Liver (tissue), 9 donors: Measurements from ENCODE around the gene HEPACAM2. TPM values are rescaled to one million over a fixed set of nuclear protein-coding genes. Genes with fewer than 3 reads are reported as not detected.

ENCODE experiments used
- DNase-seq: peaks from one replicate; pipeline ENCODE4 v3.0.0-alpha.2; 2017; ENCODE audit warnings: low spot score
- H3K27ac ChIP-seq, 2 donors: one replicate each; pipeline ENCODE4 v1.7.0; 2013; ENCODE audit warnings: inconsistent platforms in 2 of 2, low read length in 2 of 2, control low read depth in 1 of 2, low read depth in 1 of 2, mild to moderate bottlenecking in 1 of 2
- H3K27me3 ChIP-seq, 4 donors: one replicate each; pipeline versions ENCODE4 v1.6.1 to v1.7.0; 2013; ENCODE audit warnings: low read length in 3 of 4, inconsistent platforms in 1 of 4, mild to moderate bottlenecking in 1 of 4, moderate library complexity in 1 of 4; ENCODE audit not compliant: control insufficient read depth in 4 of 4, insufficient read depth in 4 of 4
- H3K36me3 ChIP-seq, 4 donors: one replicate each; pipeline versions ENCODE4 v1.6.1 to v1.7.0; 2013; ENCODE audit warnings: low read length in 3 of 4, mild to moderate bottlenecking in 3 of 4, low read depth in 1 of 4, moderate library complexity in 1 of 4; ENCODE audit not compliant: control insufficient read depth in 4 of 4, insufficient read depth in 3 of 4
- H3K4me1 ChIP-seq, 4 donors: one replicate each; pipeline versions ENCODE4 v1.6.1 to v1.7.0; 2013; ENCODE audit warnings: low read length in 3 of 4, mild to moderate bottlenecking in 3 of 4, moderate library complexity in 1 of 4; ENCODE audit not compliant: control insufficient read depth in 4 of 4, insufficient read depth in 4 of 4
- H3K4me3 ChIP-seq, 3 donors: one replicate each; pipeline versions ENCODE4 v1.6.1 to v1.7.0; 2013; ENCODE audit warnings: low read length in 3 of 3, control low read depth in 1 of 3, low read depth in 1 of 3, mild to moderate bottlenecking in 1 of 3
- H3K9ac ChIP-seq, 2 donors: one replicate each; pipeline ENCODE4 v1.7.0; 2013; ENCODE audit warnings: low read length in 2 of 2, mild to moderate bottlenecking in 2 of 2, moderate library complexity in 2 of 2, control low read depth in 1 of 2, low read depth in 1 of 2
- H3K9me3 ChIP-seq, 4 donors: one replicate each; pipeline versions ENCODE4 v1.6.1 to v1.7.0; 2013; ENCODE audit warnings: low read length in 3 of 4; ENCODE audit not compliant: control insufficient read depth in 4 of 4
- EGR1 ChIP-seq, 2 donors: IDR thresholded peaks; 2 replicates each; pipeline ENCODE4 v1.6.1; 2016 to 2018; ENCODE audit warnings: antibody characterized with exemption in 2 of 2, low read depth in 2 of 2
- FOXA1 ChIP-seq: IDR thresholded peaks from 2 replicates; pipeline ENCODE4 v1.6.1; 2016; ENCODE audit warnings: antibody characterized with exemption
- FOXA2 ChIP-seq: IDR thresholded peaks from 2 replicates; pipeline ENCODE4 v1.6.1; 2016; ENCODE audit warnings: antibody characterized with exemption
- GABPA ChIP-seq, 2 donors: IDR thresholded peaks in 1 of 2; conservative IDR thresholded peaks in 1 of 2; 2 replicates each; pipeline ENCODE4 v1.6.1; 2016; ENCODE audit warnings: antibody characterized with exemption in 2 of 2, mild to moderate bottlenecking in 1 of 2, moderate library complexity in 1 of 2
- HNF4A ChIP-seq, 2 donors: conservative IDR thresholded peaks; 2 replicates each; pipeline ENCODE4 v1.6.1; 2016; ENCODE audit warnings: antibody characterized with exemption in 2 of 2, mild to moderate bottlenecking in 2 of 2
- HNF4G ChIP-seq: IDR thresholded peaks from 2 replicates; pipeline ENCODE4 v1.6.1; 2016; ENCODE audit warnings: antibody characterized with exemption
- JUND ChIP-seq, 2 donors: IDR thresholded peaks; 2 replicates each; pipeline ENCODE4 v1.6.1; 2016; ENCODE audit warnings: antibody characterized with exemption in 2 of 2
- NR2F2 ChIP-seq: IDR thresholded peaks from 2 replicates; pipeline ENCODE4 v1.6.1; 2016; ENCODE audit warnings: antibody characterized with exemption
- RAD21 ChIP-seq, 2 donors: IDR thresholded peaks; 2 replicates each; pipeline ENCODE4 v1.6.1; 2016; ENCODE audit warnings: antibody characterized with exemption in 2 of 2, mild to moderate bottlenecking in 2 of 2
- RXRA ChIP-seq, 2 donors: IDR thresholded peaks; 2 replicates each; pipeline ENCODE4 v1.6.1; 2017 to 2018; ENCODE audit warnings: antibody characterized with exemption in 2 of 2, mild to moderate bottlenecking in 1 of 2
- SP1 ChIP-seq: IDR thresholded peaks from 2 replicates; pipeline ENCODE4 v1.6.1; 2018; ENCODE audit warnings: antibody characterized with exemption, mild to moderate bottlenecking
- TAF1 ChIP-seq: conservative IDR thresholded peaks from 2 replicates; pipeline ENCODE4 v1.6.1; 2016; ENCODE audit warnings: antibody characterized with exemption, mild to moderate bottlenecking
- YY1 ChIP-seq: IDR thresholded peaks from 2 replicates; pipeline ENCODE4 v1.6.1; 2016; ENCODE audit warnings: antibody characterized with exemption, mild to moderate bottlenecking
- WGBS: extraction: QIAGEN DNeasy Blood & Tissue Kit; methylation state at CpG from one replicate; pipeline ENCODE4 v1.1.7; 2013; 5-methylcytosine and 5-hydroxymethylcytosine counted together
- polyA plus RNA-seq, 2 donors: library from polyadenylated mRNA; stranded (reverse) in 1 of 2; unstranded in 1 of 2; fragments of 200-250 nt in 1 of 2; fragments of >200 nt in 1 of 2; fragmentation: Nextera tagmentation in 1 of 2; extraction: Ambion mirVana in 1 of 2; gene quantifications; one replicate each; pipeline versions ENCODE4 v1.2.1 to v1.2.3, GENCODE V29; 2013 to 2015
- total RNA-seq, 2 donors: library from RNA; depleted of rRNA; stranded (reverse); fragments of >200 nt; gene quantifications; one replicate each; pipeline ENCODE4 v1.2.3, GENCODE V29; 2014
- TF ChIP-seq, protein P1 (sequence below): IDR thresholded peaks from 2 replicates; pipeline ENCODE4 v1.6.1; 2016; ENCODE audit warnings: antibody characterized with exemption
- TF ChIP-seq, protein P2 (sequence below): IDR thresholded peaks from 2 replicates; pipeline ENCODE4 v1.6.1; 2016; ENCODE audit warnings: antibody characterized with exemption, mild to moderate bottlenecking
- TF ChIP-seq, protein P3 (sequence below): fragments of 150-350 bp; IDR thresholded peaks from 2 replicates; pipeline ENCODE4 v1.5.1; 2017; ENCODE audit warnings: improper control_type of control experiment, low read depth, low read length; ENCODE audit not compliant: missing input control
- TF ChIP-seq, protein P4 (sequence below): IDR thresholded peaks from 2 replicates; pipeline ENCODE4 v1.6.1; 2016; ENCODE audit warnings: antibody characterized with exemption
- TF ChIP-seq, protein P5 (sequence below): IDR thresholded peaks from 2 replicates; pipeline ENCODE4 v1.6.1; 2016; ENCODE audit warnings: antibody characterized with exemption
- donor health status: healthy.
- donor health status: healthy.
- donor health status: healthy.
- donor health status: healthy.
- donor health status: healthy.

HEPACAM2 gene
- total and polyA plus RNA-seq, 4 donors: 4.4 TPM; not detected in 3

DNA sequence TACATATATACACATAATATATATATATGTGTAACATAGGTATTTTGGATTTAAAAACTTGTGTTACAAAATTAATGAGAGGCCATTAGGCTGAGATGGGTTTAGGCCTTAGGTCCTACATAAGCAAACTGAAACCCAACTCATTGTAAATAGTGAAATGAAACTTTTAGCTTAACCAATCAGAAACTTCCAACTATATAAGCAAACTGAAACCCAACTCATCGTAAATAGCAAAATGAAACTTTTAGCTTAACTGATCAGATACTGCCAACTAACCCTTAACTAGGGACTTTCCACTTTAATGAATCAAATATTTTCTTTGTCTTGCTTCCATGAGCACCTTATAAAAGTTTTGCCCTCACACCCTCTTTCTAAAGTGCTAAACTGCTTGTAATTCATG lies 60.8 kb downstream of the HEPACAM2 start:
- H3K27ac ChIP-seq: no peak overlapping the region
- H3K4me3 ChIP-seq: no peak overlapping the region
- no peaks in the 10 kb centered on the region for H3K4me1 ChIP-seq
- H3K27me3 ChIP-seq: peaks cover 0 to 10% (median 0%) of the 10 kb centered on the region in 4 donors
- peaks cover under 1 to 5% (median 3%) of the 10 kb centered on the region in 4 donors for H3K9me3 ChIP-seq
- TF ChIP-seq RXRA (IDR thresholded peaks at IDR 0.05) (no peak), SP1 (no peak), TAF1 (no peak), GABPA (IDR thresholded peaks at IDR 0.05 in 1 of 2, conservative IDR thresholded peaks at IDR 0.05 in 1 of 2) (no peak), NR2F2 (no peak), RAD21 (IDR thresholded peaks at IDR 0.05) (no peak), EGR1 (IDR thresholded peaks at IDR 0.05; ENCODE audit: low read depth in 2 of 2) (no peak), YY1 (no peak), FOXA1 (no peak), FOXA2 (no peak), HNF4A (conservative IDR thresholded peaks at IDR 0.05) (no peak), HNF4G (no peak), JUND (IDR thresholded peaks at IDR 0.05) (no peak)
- TF ChIP-seq, protein P1, sequence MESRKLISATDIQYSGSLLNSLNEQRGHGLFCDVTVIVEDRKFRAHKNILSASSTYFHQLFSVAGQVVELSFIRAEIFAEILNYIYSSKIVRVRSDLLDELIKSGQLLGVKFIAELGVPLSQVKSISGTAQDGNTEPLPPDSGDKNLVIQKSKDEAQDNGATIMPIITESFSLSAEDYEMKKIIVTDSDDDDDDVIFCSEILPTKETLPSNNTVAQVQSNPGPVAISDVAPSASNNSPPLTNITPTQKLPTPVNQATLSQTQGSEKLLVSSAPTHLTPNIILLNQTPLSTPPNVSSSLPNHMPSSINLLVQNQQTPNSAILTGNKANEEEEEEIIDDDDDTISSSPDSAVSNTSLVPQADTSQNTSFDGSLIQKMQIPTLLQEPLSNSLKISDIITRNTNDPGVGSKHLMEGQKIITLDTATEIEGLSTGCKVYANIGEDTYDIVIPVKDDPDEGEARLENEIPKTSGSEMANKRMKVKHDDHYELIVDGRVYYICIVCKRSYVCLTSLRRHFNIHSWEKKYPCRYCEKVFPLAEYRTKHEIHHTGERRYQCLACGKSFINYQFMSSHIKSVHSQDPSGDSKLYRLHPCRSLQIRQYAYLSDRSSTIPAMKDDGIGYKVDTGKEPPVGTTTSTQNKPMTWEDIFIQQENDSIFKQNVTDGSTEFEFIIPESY: no peak
- TF ChIP-seq, protein P2, sequence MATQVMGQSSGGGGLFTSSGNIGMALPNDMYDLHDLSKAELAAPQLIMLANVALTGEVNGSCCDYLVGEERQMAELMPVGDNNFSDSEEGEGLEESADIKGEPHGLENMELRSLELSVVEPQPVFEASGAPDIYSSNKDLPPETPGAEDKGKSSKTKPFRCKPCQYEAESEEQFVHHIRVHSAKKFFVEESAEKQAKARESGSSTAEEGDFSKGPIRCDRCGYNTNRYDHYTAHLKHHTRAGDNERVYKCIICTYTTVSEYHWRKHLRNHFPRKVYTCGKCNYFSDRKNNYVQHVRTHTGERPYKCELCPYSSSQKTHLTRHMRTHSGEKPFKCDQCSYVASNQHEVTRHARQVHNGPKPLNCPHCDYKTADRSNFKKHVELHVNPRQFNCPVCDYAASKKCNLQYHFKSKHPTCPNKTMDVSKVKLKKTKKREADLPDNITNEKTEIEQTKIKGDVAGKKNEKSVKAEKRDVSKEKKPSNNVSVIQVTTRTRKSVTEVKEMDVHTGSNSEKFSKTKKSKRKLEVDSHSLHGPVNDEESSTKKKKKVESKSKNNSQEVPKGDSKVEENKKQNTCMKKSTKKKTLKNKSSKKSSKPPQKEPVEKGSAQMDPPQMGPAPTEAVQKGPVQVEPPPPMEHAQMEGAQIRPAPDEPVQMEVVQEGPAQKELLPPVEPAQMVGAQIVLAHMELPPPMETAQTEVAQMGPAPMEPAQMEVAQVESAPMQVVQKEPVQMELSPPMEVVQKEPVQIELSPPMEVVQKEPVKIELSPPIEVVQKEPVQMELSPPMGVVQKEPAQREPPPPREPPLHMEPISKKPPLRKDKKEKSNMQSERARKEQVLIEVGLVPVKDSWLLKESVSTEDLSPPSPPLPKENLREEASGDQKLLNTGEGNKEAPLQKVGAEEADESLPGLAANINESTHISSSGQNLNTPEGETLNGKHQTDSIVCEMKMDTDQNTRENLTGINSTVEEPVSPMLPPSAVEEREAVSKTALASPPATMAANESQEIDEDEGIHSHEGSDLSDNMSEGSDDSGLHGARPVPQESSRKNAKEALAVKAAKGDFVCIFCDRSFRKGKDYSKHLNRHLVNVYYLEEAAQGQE: no peak
- TF ChIP-seq, protein P3, sequence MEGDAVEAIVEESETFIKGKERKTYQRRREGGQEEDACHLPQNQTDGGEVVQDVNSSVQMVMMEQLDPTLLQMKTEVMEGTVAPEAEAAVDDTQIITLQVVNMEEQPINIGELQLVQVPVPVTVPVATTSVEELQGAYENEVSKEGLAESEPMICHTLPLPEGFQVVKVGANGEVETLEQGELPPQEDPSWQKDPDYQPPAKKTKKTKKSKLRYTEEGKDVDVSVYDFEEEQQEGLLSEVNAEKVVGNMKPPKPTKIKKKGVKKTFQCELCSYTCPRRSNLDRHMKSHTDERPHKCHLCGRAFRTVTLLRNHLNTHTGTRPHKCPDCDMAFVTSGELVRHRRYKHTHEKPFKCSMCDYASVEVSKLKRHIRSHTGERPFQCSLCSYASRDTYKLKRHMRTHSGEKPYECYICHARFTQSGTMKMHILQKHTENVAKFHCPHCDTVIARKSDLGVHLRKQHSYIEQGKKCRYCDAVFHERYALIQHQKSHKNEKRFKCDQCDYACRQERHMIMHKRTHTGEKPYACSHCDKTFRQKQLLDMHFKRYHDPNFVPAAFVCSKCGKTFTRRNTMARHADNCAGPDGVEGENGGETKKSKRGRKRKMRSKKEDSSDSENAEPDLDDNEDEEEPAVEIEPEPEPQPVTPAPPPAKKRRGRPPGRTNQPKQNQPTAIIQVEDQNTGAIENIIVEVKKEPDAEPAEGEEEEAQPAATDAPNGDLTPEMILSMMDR: no peak
- TF ChIP-seq, protein P4, sequence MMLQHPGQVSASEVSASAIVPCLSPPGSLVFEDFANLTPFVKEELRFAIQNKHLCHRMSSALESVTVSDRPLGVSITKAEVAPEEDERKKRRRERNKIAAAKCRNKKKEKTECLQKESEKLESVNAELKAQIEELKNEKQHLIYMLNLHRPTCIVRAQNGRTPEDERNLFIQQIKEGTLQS: no peak
- TF ChIP-seq, protein P5, sequence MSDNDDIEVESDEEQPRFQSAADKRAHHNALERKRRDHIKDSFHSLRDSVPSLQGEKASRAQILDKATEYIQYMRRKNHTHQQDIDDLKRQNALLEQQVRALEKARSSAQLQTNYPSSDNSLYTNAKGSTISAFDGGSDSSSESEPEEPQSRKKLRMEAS: no peak
- H3K36me3 ChIP-seq: no peaks in the 10 kb centered on the region
- DNase-seq: no peak
- no peak overlapping the region for H3K9ac ChIP-seq
- 47% methylated on average over 1 of the region's 1 CpG for WGBS
